WTC11 (cell line): Measurements from ENCODE around the gene DARS2. TPM values are rescaled to one million over a fixed set of nuclear protein-coding genes. Genes with fewer than 3 reads are reported as not detected.

ENCODE experiments used
- ARID4B ChIP-seq: sonication (generic); formaldehyde crosslinking; IDR thresholded peaks from 2 replicates; pipeline ENCODE4 v1.8.0; 2023; ENCODE audit warnings: missing genetic modification reagents, mild to moderate bottlenecking, borderline replicate concordance
- ATF2 ChIP-seq: sonication (generic); formaldehyde crosslinking; IDR thresholded peaks from 2 replicates; pipeline ENCODE4 v1.8.1; 2022; ENCODE audit warnings: low read depth, missing genetic modification reagents, borderline replicate concordance
- CREB1 ChIP-seq: sonication (generic); formaldehyde crosslinking; IDR thresholded peaks from 2 replicates; pipeline ENCODE4 v1.8.0; 2023; ENCODE audit warnings: mild to moderate bottlenecking, missing genetic modification reagents
- E2F5 ChIP-seq: sonication (generic); formaldehyde crosslinking; IDR thresholded peaks from 2 replicates; pipeline ENCODE4 v1.8.1; 2022; ENCODE audit warnings: mild to moderate bottlenecking, moderate library complexity, missing genetic modification reagents
- ELF4 ChIP-seq: sonication (generic); formaldehyde crosslinking; IDR thresholded peaks from 2 replicates; pipeline ENCODE4 v1.8.1; 2022; ENCODE audit warnings: low read depth, mild to moderate bottlenecking, moderate library complexity, missing genetic modification reagents
- ESRRA ChIP-seq: sonication (generic); formaldehyde crosslinking; IDR thresholded peaks from 2 replicates; pipeline ENCODE4 v1.8.1; 2022; ENCODE audit warnings: mild to moderate bottlenecking, missing genetic modification reagents, borderline replicate concordance
- FOXJ3 ChIP-seq: sonication (generic); formaldehyde crosslinking; IDR thresholded peaks from 2 replicates; pipeline ENCODE4 v1.9.0; 2021; ENCODE audit warnings: missing genetic modification reagents, mild to moderate bottlenecking, borderline replicate concordance
- GABPB1 ChIP-seq: sonication (generic); formaldehyde crosslinking; IDR thresholded peaks from 2 replicates; pipeline ENCODE4 v1.8.1; 2023; ENCODE audit warnings: mild to moderate bottlenecking, missing genetic modification reagents
- GRHL2 ChIP-seq: fragments of 250-450 bp; sonication (Bioruptor Pico); IDR thresholded peaks from 2 replicates; pipeline ENCODE4 v1.8.0; 2022; ENCODE audit warnings: mild to moderate bottlenecking, moderate library complexity; ENCODE audit not compliant: insufficient replicate concordance, severe bottlenecking
- GTF2I ChIP-seq: fragments of 250-450 bp; sonication (Bioruptor Pico); conservative IDR thresholded peaks from 2 replicates; pipeline ENCODE4 v1.4.0; 2021; ENCODE audit warnings: mild to moderate bottlenecking
- KAT7 ChIP-seq: sonication (generic); formaldehyde crosslinking; IDR thresholded peaks from 2 replicates; pipeline ENCODE4 v1.8.1; 2023; ENCODE audit warnings: missing genetic modification reagents, mild to moderate bottlenecking, borderline replicate concordance
- MXD4 ChIP-seq: fragments of 250-450 bp; sonication (Bioruptor Pico); IDR thresholded peaks from 2 replicates; pipeline ENCODE4 v1.8.0; 2021; ENCODE audit warnings: mild to moderate bottlenecking, moderate library complexity, borderline replicate concordance
- MYBL2 ChIP-seq: sonication (generic); formaldehyde crosslinking; IDR thresholded peaks from 2 replicates; pipeline ENCODE4 v1.8.1; 2023; ENCODE audit warnings: mild to moderate bottlenecking, moderate library complexity, missing genetic modification reagents
- NFATC4 ChIP-seq: fragments of 250-450 bp; sonication (Bioruptor Pico); IDR thresholded peaks from 2 replicates; pipeline ENCODE4 v1.9.0; 2021; ENCODE audit warnings: mild to moderate bottlenecking
- RELA ChIP-seq: sonication (generic); formaldehyde crosslinking; IDR thresholded peaks from 2 replicates; pipeline ENCODE4 v1.8.1; 2022; ENCODE audit warnings: missing genetic modification reagents, mild to moderate bottlenecking, borderline replicate concordance
- RORB ChIP-seq: fragments of 250-450 bp; sonication (Bioruptor Pico); IDR thresholded peaks from 2 replicates; pipeline ENCODE4 v1.9.0; 2021; ENCODE audit warnings: mild to moderate bottlenecking
- SP1 ChIP-seq: sonication (generic); formaldehyde crosslinking; conservative IDR thresholded peaks from 2 replicates; pipeline ENCODE4 v1.8.1; 2022; ENCODE audit warnings: missing genetic modification reagents
- USF1 ChIP-seq: sonication (generic); formaldehyde crosslinking; IDR thresholded peaks from 2 replicates; pipeline ENCODE4 v1.8.0; 2022; ENCODE audit warnings: mild to moderate bottlenecking, missing genetic modification reagents
- USF2 ChIP-seq: sonication (generic); formaldehyde crosslinking; IDR thresholded peaks from 2 replicates; pipeline ENCODE4 v1.8.1; 2023; ENCODE audit warnings: mild to moderate bottlenecking, missing genetic modification reagents, moderate library complexity
- ZBTB21 ChIP-seq: sonication (generic); formaldehyde crosslinking; IDR thresholded peaks from 2 replicates; pipeline ENCODE4 v1.8.1; 2023; ENCODE audit warnings: mild to moderate bottlenecking, missing genetic modification reagents, borderline replicate concordance
- ZMAT4 ChIP-seq: fragments of 250-450 bp; sonication (Bioruptor Pico); IDR thresholded peaks from 2 replicates; pipeline ENCODE4 v1.9.0; 2021; ENCODE audit warnings: mild to moderate bottlenecking
- ZNF219 ChIP-seq: sonication (generic); formaldehyde crosslinking; IDR thresholded peaks from 2 replicates; pipeline ENCODE4 v1.8.0; 2023; ENCODE audit warnings: missing genetic modification reagents, mild to moderate bottlenecking, borderline replicate concordance
- ZNF532 ChIP-seq: fragments of 250-450 bp; sonication (Bioruptor Pico); IDR thresholded peaks from 2 replicates; pipeline ENCODE4 v1.9.0; 2021; ENCODE audit warnings: mild to moderate bottlenecking, borderline replicate concordance
- total RNA-seq: library from RNA; stranded (reverse); gene quantifications from 3 replicates; pipeline ENCODE4 v1.2.3, GENCODE V29; 2021

The DARS2 gene
- total RNA-seq, 1 experiment from 2014 or later = 38.0 TPM

- 0 out of 2 replicates have a peak, but pooled peaks have one; percentile 47 for TF ChIP-seq KAT7
- TF ChIP-seq NFATC4 (CRISPR knock-in tag) = no peak
- no peak for TF ChIP-seq ATF2
- no peak for TF ChIP-seq ZNF532 (CRISPR knock-in tag)
- no peak for TF ChIP-seq ZMAT4
- TF ChIP-seq USF1 (CRISPR knock-in tag) = peak; percentile 55; the same call in 1 of the 2 replicates
- no peak for TF ChIP-seq MXD4 (CRISPR knock-in tag)
- no peak for TF ChIP-seq ZBTB21 (CRISPR knock-in tag)
- TF ChIP-seq SP1 (CRISPR knock-in tag) = peak; percentile 62
- no peak for TF ChIP-seq RORB
- TF ChIP-seq RELA (CRISPR knock-in tag) = no peak
- TF ChIP-seq GRHL2 = no peak
- no peak for TF ChIP-seq ESRRA (CRISPR knock-in tag)
- TF ChIP-seq ELF4 (CRISPR knock-in tag) = no peak
- TF ChIP-seq GTF2I (CRISPR knock-in tag) = no peak
- TF ChIP-seq USF2 (CRISPR knock-in tag) = peak; percentile 43; the same call in 1 of the 2 replicates
- peak; percentile 99 for TF ChIP-seq MYBL2 (CRISPR knock-in tag)
- TF ChIP-seq FOXJ3 (CRISPR knock-in tag) = no peak
- peak; percentile 50; the same call in 1 of the 2 replicates for TF ChIP-seq E2F5 (CRISPR knock-in tag)
- no peak for TF ChIP-seq CREB1 (CRISPR knock-in tag)
- peak; percentile 71 for TF ChIP-seq GABPB1
- no peak for TF ChIP-seq ZNF219 (CRISPR knock-in tag)
- peak; percentile 40; the same call in 1 of the 2 replicates for TF ChIP-seq ARID4B (CRISPR knock-in tag)
Observed at GRCh38 chr1:173824315-173825081, at the start of gene DARS2, which contains the start of gene CENPL (continued).
